HEK293 (cell line): ENCODE data around the gene RIOK1.
A peak's percentile ranks its signal among the peaks of the same experiment; 100 is the strongest.

Source experiments
- CTCF ChIA-PET: fragments of 350-600 bp; formaldehyde crosslinking; extraction: SDS; loops from one replicate; lab custom pipeline; 2021; ENCODE audit warnings: antibody characterized with exemption; lab: Yijun Ruan, JAX
- POLR2A ChIA-PET: fragments of 300-600 bp; formaldehyde crosslinking; extraction: SDS; loops from one replicate; lab custom pipeline; 2020; ENCODE audit warnings: antibody characterized with exemption, inconsistent platforms; lab: Yijun Ruan, JAX
- H3K27ac ChIP-seq: fragments of 200-500 bp; sonication (Bioruptor generic); 2 replicates; pipeline ENCODE4 v1.5.1; 2014; ENCODE audit warnings: low read depth, low read length, control low read depth, inconsistent platforms; ENCODE audit errors: extremely low read depth
- H3K36me3 ChIP-seq, 2 experiments: fragments of 200-500 bp in 1 of 2; sonication (Bioruptor generic) in 1 of 2; 1 replicate in 1 of 2; 2 replicates in 1 of 2; pipeline ENCODE4 v1.5.1; 2014 to 2017; ENCODE audit warnings: inconsistent platforms in 2 of 2, low read length in 2 of 2; ENCODE audit not compliant: control insufficient read depth in 2 of 2, insufficient read depth in 1 of 2
- H3K4me1 ChIP-seq: fragments of 200-500 bp; sonication (Bioruptor generic); 2 replicates; pipeline ENCODE4 v1.5.1; 2014; ENCODE audit warnings: mild to moderate bottlenecking, low read length, inconsistent platforms; ENCODE audit not compliant: control insufficient read depth, insufficient read depth
- H3K4me3 ChIP-seq: 2 replicates; pipeline ENCODE4 v1.5.1; 2011; ENCODE audit warnings: low read depth, mild to moderate bottlenecking, control low read depth, low read length, moderate library complexity
- H3K9me3 ChIP-seq: fragments of 200-500 bp; sonication (Bioruptor generic); 2 replicates; pipeline ENCODE4 v1.5.1; 2014; ENCODE audit warnings: low read depth, low read length, inconsistent platforms; ENCODE audit not compliant: control insufficient read depth, insufficient read depth
- BCL11B ChIP-seq: fragments of 450-650 bp; formaldehyde crosslinking; IDR thresholded peaks from 2 replicates; pipeline ENCODE4 v1.5.1; 2016; ENCODE audit warnings: low read depth, missing biosample characterization, missing genetic modification characterization
- EGR2 ChIP-seq: fragments of 450-650 bp; formaldehyde crosslinking; IDR thresholded peaks from 2 replicates; pipeline ENCODE4 v1.5.1; 2016; ENCODE audit warnings: low read depth, missing biosample characterization, missing genetic modification characterization
- HOXC10 ChIP-seq: sonication (generic); formaldehyde crosslinking; IDR thresholded peaks from 2 replicates; pipeline ENCODE4 v1.8.1; 2023; ENCODE audit warnings: mild to moderate bottlenecking, missing genetic modification reagents
- IKZF3 ChIP-seq: fragments of 450-650 bp; IDR thresholded peaks from 2 replicates; pipeline ENCODE4 v1.5.0; 2018; ENCODE audit warnings: missing biosample characterization, mild to moderate bottlenecking, missing genetic modification characterization, moderate library complexity
- MEIS1 ChIP-seq: sonication (generic); formaldehyde crosslinking; IDR thresholded peaks from 2 replicates; pipeline ENCODE4 v1.8.1; 2022; ENCODE audit warnings: missing genetic modification reagents, mild to moderate bottlenecking, borderline replicate concordance
- OSR2 ChIP-seq: fragments of 450-650 bp; formaldehyde crosslinking; IDR thresholded peaks from 2 replicates; pipeline ENCODE4 v1.5.1; 2016; ENCODE audit warnings: missing biosample characterization, missing genetic modification characterization
- PRDM1 ChIP-seq: fragments of 450-650 bp; formaldehyde crosslinking; IDR thresholded peaks from 2 replicates; pipeline ENCODE4; 2016; ENCODE audit warnings: missing biosample characterization, missing genetic modification characterization
- PRDM10 ChIP-seq: fragments of 450-650 bp; formaldehyde crosslinking; IDR thresholded peaks from 2 replicates; pipeline ENCODE4 v1.5.1; 2016; ENCODE audit warnings: missing biosample characterization, missing genetic modification characterization
- SCRT1 ChIP-seq: fragments of 450-650 bp; formaldehyde crosslinking; IDR thresholded peaks from 2 replicates; pipeline ENCODE4 v1.5.1; 2016; ENCODE audit warnings: missing biosample characterization, missing genetic modification characterization, borderline replicate concordance
- TCF7L2 ChIP-seq: IDR thresholded peaks from 2 replicates; pipeline ENCODE4 v1.6.1; 2011; ENCODE audit warnings: low read depth, mild to moderate bottlenecking, inconsistent platforms, low read length, moderate library complexity, borderline replicate concordance
- WT1 ChIP-seq: fragments of 450-650 bp; formaldehyde crosslinking; IDR thresholded peaks from 2 replicates; pipeline ENCODE4 v1.5.1; 2016; ENCODE audit warnings: missing biosample characterization, missing genetic modification characterization
- YY1 ChIP-seq: fragments of 450-650 bp; formaldehyde crosslinking; IDR thresholded peaks from 2 replicates; pipeline ENCODE4 v1.5.1; 2018; ENCODE audit warnings: missing biosample characterization, missing genetic modification characterization
- ZBTB20 ChIP-seq: fragments of 450-650 bp; formaldehyde crosslinking; IDR thresholded peaks from 2 replicates; pipeline ENCODE4 v1.5.1; 2016; ENCODE audit warnings: missing biosample characterization, missing genetic modification characterization
- ZBTB21 ChIP-seq: fragments of 450-650 bp; formaldehyde crosslinking; IDR thresholded peaks from 2 replicates; pipeline ENCODE4 v1.5.1; 2017; ENCODE audit warnings: missing biosample characterization, missing genetic modification characterization
- ZFHX2 ChIP-seq: fragments of 450-650 bp; formaldehyde crosslinking; conservative IDR thresholded peaks from 2 replicates; pipeline ENCODE4 v1.5.1; 2016; ENCODE audit warnings: missing biosample characterization, missing genetic modification characterization
- ZFP41 ChIP-seq: fragments of 450-650 bp; formaldehyde crosslinking; IDR thresholded peaks from 2 replicates; pipeline ENCODE4 v1.5.1; 2016; ENCODE audit warnings: missing biosample characterization, missing genetic modification characterization, borderline replicate concordance
- ZIC2 ChIP-seq: fragments of 450-650 bp; formaldehyde crosslinking; IDR thresholded peaks from 2 replicates; pipeline ENCODE4 v1.5.1; 2016; ENCODE audit warnings: missing biosample characterization, missing genetic modification characterization
- ZNF138 ChIP-seq: fragments of 450-650 bp; formaldehyde crosslinking; IDR thresholded peaks from 2 replicates; pipeline ENCODE4 v1.5.1; 2016; ENCODE audit warnings: missing biosample characterization, missing genetic modification characterization, borderline replicate concordance
- ZNF24 ChIP-seq: fragments of 450-650 bp; formaldehyde crosslinking; IDR thresholded peaks from 2 replicates; pipeline ENCODE4 v1.5.1; 2016; ENCODE audit warnings: missing biosample characterization, missing genetic modification characterization
- ZNF26 ChIP-seq: fragments of 450-650 bp; formaldehyde crosslinking; IDR thresholded peaks from 2 replicates; pipeline ENCODE4 v1.5.1; 2016; ENCODE audit warnings: missing biosample characterization, missing genetic modification characterization
- ZNF266 ChIP-seq: fragments of 450-650 bp; formaldehyde crosslinking; IDR thresholded peaks from 2 replicates; pipeline ENCODE4 v1.5.1; 2016; ENCODE audit warnings: missing biosample characterization, missing genetic modification characterization, low read depth
- ZNF341 ChIP-seq: fragments of 450-650 bp; formaldehyde crosslinking; IDR thresholded peaks from 2 replicates; pipeline ENCODE4; 2016; ENCODE audit warnings: low read depth, missing biosample characterization, missing genetic modification characterization
- ZNF366 ChIP-seq: fragments of 450-650 bp; formaldehyde crosslinking; conservative IDR thresholded peaks from 2 replicates; pipeline ENCODE4 v1.5.1; 2016; ENCODE audit warnings: missing biosample characterization, missing genetic modification characterization
- ZNF48 ChIP-seq: fragments of 450-650 bp; formaldehyde crosslinking; IDR thresholded peaks from 2 replicates; pipeline ENCODE4 v1.5.1; 2016; ENCODE audit warnings: missing biosample characterization, missing genetic modification characterization
- ZNF501 ChIP-seq: fragments of 450-650 bp; formaldehyde crosslinking; IDR thresholded peaks from 2 replicates; pipeline ENCODE4 v1.5.1; 2016; ENCODE audit warnings: missing biosample characterization, missing genetic modification characterization
- ZNF549 ChIP-seq: fragments of 450-650 bp; IDR thresholded peaks from 2 replicates; pipeline ENCODE4 v1.5.1; 2018; ENCODE audit warnings: missing biosample characterization, missing genetic modification characterization, mild to moderate bottlenecking, inconsistent platforms, moderate library complexity
- ZNF626 ChIP-seq: fragments of 450-650 bp; sonication (Bioruptor Pico); formaldehyde crosslinking; IDR thresholded peaks from 2 replicates; pipeline ENCODE4 v1.5.1; 2018; ENCODE audit warnings: missing biosample characterization, missing genetic modification characterization, inconsistent platforms
- ZNF629 ChIP-seq: fragments of 450-650 bp; formaldehyde crosslinking; IDR thresholded peaks from 2 replicates; pipeline ENCODE4 v1.5.1; 2017; ENCODE audit warnings: missing biosample characterization, missing genetic modification characterization
- ZNF639 ChIP-seq: fragments of 450-650 bp; formaldehyde crosslinking; IDR thresholded peaks from 2 replicates; pipeline ENCODE4 v1.5.1; 2016; ENCODE audit warnings: missing biosample characterization, missing genetic modification characterization
- ZNF670 ChIP-seq: fragments of 450-650 bp; formaldehyde crosslinking; IDR thresholded peaks from 2 replicates; pipeline ENCODE4 v1.5.1; 2016; ENCODE audit warnings: missing biosample characterization, missing genetic modification characterization, low read depth
- ZSCAN23 ChIP-seq: fragments of 450-650 bp; formaldehyde crosslinking; IDR thresholded peaks from 2 replicates; pipeline ENCODE4 v1.5.1; 2016; ENCODE audit warnings: missing biosample characterization, missing genetic modification characterization

RIOK1 gene

GRCh38 chr6:7461416-7461815 lies 71.8 kb downstream of the RIOK1 start:
- TF ChIP-seq ZNF626 (no peak), ZNF266 (tag by site-specific recombination) (no peak), WT1 (no peak), ZNF48 (tag by site-specific recombination) (no peak), ZNF501 (no peak), ZNF629 (tag by site-specific recombination) (no peak), ZSCAN23 (no peak)
- Histone ChIP-seq H3K4me1 (no peaks in the 10 kb centered on the region), H3K36me3 (no peaks in the 10 kb centered on the region), H3K9me3 (no peaks in the 10 kb centered on the region), H3K4me3 (no peak overlapping the region), H3K27ac (no peak overlapping the region)
- ChIA-PET POLR2A (interaction anchor here (1.1 kb wide), 1 partner anchor 18 kb away, joined by 3 read pairs; no protein-coding TSS in a partner anchor), CTCF (no interaction called here)

- Histone ChIP-seq H3K4me3 (no peak overlapping the region), H3K4me1 (no peaks in the 10 kb centered on the region; the same call in 1 of the 2 replicates), H3K9me3 (no peaks in the 10 kb centered on the region), H3K27ac (no peak overlapping the region), H3K36me3 (no peaks in the 10 kb centered on the region)
- CTCF ChIA-PET, result interaction anchor here (1.2 kb wide), 1 partner anchor 188 kb away, joined by 3 read pairs; no protein-coding TSS in a partner anchor
- POLR2A ChIA-PET, result interaction anchor here (1.2 kb wide), 1 partner anchor 10 kb away, joined by 3 read pairs; no protein-coding TSS in a partner anchor
- TF ChIP-seq ZNF341 (no peak), ZFHX2 (tag by site-specific recombination) (peak; percentile 60), MEIS1 (CRISPR knock-in tag) (no peak), ZIC2 (tag by site-specific recombination) (peak; percentile 80), ZNF26 (tag by site-specific recombination) (no peak), BCL11B (no peak), ZNF138 (tag by site-specific recombination) (no peak), YY1 (no peak), ZBTB21 (tag by site-specific recombination) (no peak), TCF7L2 (peak; percentile 50; the same call in 1 of the 2 replicates), ZNF639 (no peak), HOXC10 (CRISPR knock-in tag) (no peak), ZNF48 (tag by site-specific recombination) (no peak), ZNF549 (tag by site-specific recombination) (no peak), SCRT1 (no peak), IKZF3 (no peak), OSR2 (tag by site-specific recombination) (no peak), ZNF670 (tag by site-specific recombination) (no peak), PRDM1 (tag by site-specific recombination) (no peak), PRDM10 (no peak), ZNF366 (no peak), EGR2 (tag by site-specific recombination) (peak; percentile 35; the same call in 1 of the 2 replicates), ZNF24 (tag by site-specific recombination) (no peak), ZBTB20 (tag by site-specific recombination) (no peak), ZFP41 (tag by site-specific recombination) (no peak)
These were observed 74.2 kb downstream of the RIOK1 start for GRCh38 chr6:7463785-7464184.
